H1 (cell line): Measurements from ENCODE around the gene KIF26A. TPM values are rescaled to one million over a fixed set of nuclear protein-coding genes. Genes with fewer than 3 reads are reported as not detected.

ENCODE experiments used
- CTCF ChIA-PET: fragments of 300-600 bp; sonication (Branson Sonifier 250); formaldehyde crosslinking; loops from one replicate; lab custom pipeline; 2021; ENCODE audit not compliant: partially characterized antibody; lab: Charles Lee
- POLR2A ChIA-PET: fragments of 300-600 bp; sonication (Branson Sonifier 250); formaldehyde crosslinking; loops from one replicate; lab custom pipeline; 2021; ENCODE audit warnings: inconsistent platforms; ENCODE audit not compliant: partially characterized antibody; lab: Charles Lee
- DNase-seq, 2 experiments: peaks; one replicate each; pipeline versions ENCODE4 v3.0.0 to v3.0.0-alpha.2; 2010 to 2022; ENCODE audit warnings: low spot score in 2 of 2, low read depth in 1 of 2, mixed read lengths in 1 of 2
- FAIRE-seq: peaks from 2 replicates; lab custom pipeline; 2011; peaks lifted over from hg19 to GRCh38; lab: Jason Lieb, UNC
- H2AFZ ChIP-seq: 2 replicates; pipeline ENCODE4 v1.8.1; 2012; ENCODE audit warnings: low read length, inconsistent platforms
- H2AK5ac ChIP-seq: 2 replicates; pipeline ENCODE4 v1.6.1; 2013; ENCODE audit warnings: low read depth, low read length
- H2BK120ac ChIP-seq: replicated peaks from 2 replicates; pipeline ENCODE3; 2013; ENCODE audit warnings: low read depth, low read length, inconsistent platforms
- H2BK12ac ChIP-seq: 2 replicates; pipeline ENCODE4 v1.6.1; 2013; ENCODE audit warnings: low read depth, low read length
- H2BK15ac ChIP-seq: 2 replicates; pipeline ENCODE4 v1.6.1; 2013; ENCODE audit warnings: low read length
- H2BK20ac ChIP-seq: 2 replicates; pipeline ENCODE4 v1.6.1; 2013; ENCODE audit warnings: low read length
- H2BK5ac ChIP-seq: 2 replicates; pipeline ENCODE4 v1.6.1; 2013; ENCODE audit warnings: low read depth, low read length
- H3K14ac ChIP-seq: 2 replicates; pipeline ENCODE4 v1.6.1; 2013; ENCODE audit warnings: inconsistent platforms; ENCODE audit not compliant: insufficient read length
- H3K18ac ChIP-seq: 2 replicates; pipeline ENCODE4 v1.6.1; 2013; ENCODE audit warnings: low read length; ENCODE audit errors: extremely low read depth
- H3K23ac ChIP-seq: 2 replicates; pipeline ENCODE4 v1.6.1; 2013; ENCODE audit warnings: inconsistent platforms; ENCODE audit not compliant: insufficient read length
- H3K23me2 ChIP-seq: 2 replicates; pipeline ENCODE4 v1.6.1; 2013; ENCODE audit warnings: low read depth, low read length
- H3K27ac ChIP-seq: 2 replicates; pipeline ENCODE4 v1.6.1; 2011; ENCODE audit warnings: low read depth, low read length, inconsistent platforms
- H3K27me3 ChIP-seq, 4 experiments: replicated peaks in 1 of 4; 1 replicate in 1 of 4; 2 replicates in 3 of 4; pipeline versions ENCODE4 v1.6.1 to v1.8.1; 2011 to 2013; ENCODE audit warnings: low read length in 3 of 4, mild to moderate bottlenecking in 3 of 4, inconsistent platforms in 2 of 4, mixed read lengths in 2 of 4, moderate library complexity in 1 of 4; ENCODE audit not compliant: control insufficient read depth in 3 of 4, insufficient read depth in 3 of 4; ENCODE audit errors: extremely low read depth in 1 of 4
- H3K36me3 ChIP-seq, 4 experiments: 2 replicates each; pipeline versions ENCODE4 v1.6.1 to v1.8.1; 2011 to 2013; ENCODE audit warnings: mild to moderate bottlenecking in 4 of 4, low read length in 3 of 4, moderate library complexity in 2 of 4, control low read depth in 1 of 4, inconsistent platforms in 1 of 4; ENCODE audit not compliant: insufficient read depth in 4 of 4, control insufficient read depth in 2 of 4
- H3K4ac ChIP-seq: replicated peaks from 2 replicates; pipeline ENCODE3; 2013; ENCODE audit warnings: low read length, low read depth, mixed read lengths, inconsistent platforms; ENCODE audit not compliant: insufficient read length
- H3K4me1 ChIP-seq, 4 experiments: replicated peaks in 1 of 4; 1 replicate in 1 of 4; 2 replicates in 3 of 4; pipeline versions ENCODE4 v1.6.1 to v1.8.1; 2011 to 2013; ENCODE audit warnings: low read length in 3 of 4, inconsistent platforms in 2 of 4, mixed read lengths in 1 of 4; ENCODE audit not compliant: insufficient read depth in 4 of 4, control insufficient read depth in 3 of 4
- H3K4me2 ChIP-seq, 2 experiments: 2 replicates each; pipeline versions ENCODE4 v1.6.1 to v1.8.1; 2011 to 2013; ENCODE audit warnings: low read depth in 2 of 2, low read length in 2 of 2, control low read depth in 1 of 2, inconsistent platforms in 1 of 2, mild to moderate bottlenecking in 1 of 2; ENCODE audit not compliant: insufficient read depth in 1 of 2
- H3K4me3 ChIP-seq, 4 experiments: fragments of 200-600, 300-600 bp in 1 of 4; sonication (generic), shearing (Covaris generic), sonication (Bioruptor Twin) in 1 of 4; 2 replicates each; pipeline versions ENCODE4 v1.5.1 to v1.8.1; 2011 to 2016; ENCODE audit warnings: low read length in 4 of 4, low read depth in 3 of 4, control low read depth in 2 of 4, inconsistent platforms in 2 of 4, mild to moderate bottlenecking in 2 of 4, mixed read lengths in 1 of 4, moderate library complexity in 1 of 4; ENCODE audit not compliant: insufficient read depth in 2 of 4; ENCODE audit errors: extremely low read depth in 1 of 4
- H3K56ac ChIP-seq: replicated peaks from 2 replicates; pipeline ENCODE3; 2013; ENCODE audit warnings: low read depth, mild to moderate bottlenecking, mixed read lengths, low read length, inconsistent platforms; ENCODE audit not compliant: insufficient read length
- H3K79me1 ChIP-seq: 2 replicates; pipeline ENCODE4 v1.6.1; 2013; ENCODE audit warnings: low read depth, low read length, control low read depth
- H3K79me2 ChIP-seq, 2 experiments: 2 replicates each; pipeline versions ENCODE4 v1.6.1 to v1.8.1; 2012 to 2013; ENCODE audit warnings: low read length in 2 of 2, mild to moderate bottlenecking in 2 of 2, inconsistent platforms in 1 of 2; ENCODE audit not compliant: insufficient read depth in 2 of 2, control insufficient read depth in 1 of 2
- H3K9ac ChIP-seq, 4 experiments: replicated peaks in 1 of 4; 1 replicate in 1 of 4; 2 replicates in 3 of 4; pipeline versions ENCODE4 v1.6.1 to v1.8.1; 2011 to 2013; ENCODE audit warnings: low read depth in 3 of 4, low read length in 3 of 4, control low read depth in 2 of 4, mild to moderate bottlenecking in 2 of 4, moderate library complexity in 2 of 4, inconsistent platforms in 1 of 4; ENCODE audit errors: extremely low read depth in 1 of 4
- H3K9me3 ChIP-seq, 2 experiments: 2 replicates each; pipeline versions ENCODE4 v1.6.1 to v1.8.1; 2012 to 2013; ENCODE audit warnings: mild to moderate bottlenecking in 2 of 2, moderate library complexity in 2 of 2, control low read depth in 1 of 2, inconsistent platforms in 1 of 2, low read depth in 1 of 2, low read length in 1 of 2, mixed read lengths in 1 of 2; ENCODE audit not compliant: insufficient read depth in 2 of 2
- H4K20me1 ChIP-seq, 2 experiments: replicated peaks in 1 of 2; 2 replicates each; pipeline versions ENCODE3 to v1.8.1; 2011 to 2013; ENCODE audit warnings: inconsistent platforms in 2 of 2, low read length in 2 of 2, mild to moderate bottlenecking in 1 of 2; ENCODE audit not compliant: insufficient read depth in 2 of 2, control insufficient read depth in 1 of 2
- H4K5ac ChIP-seq: 2 replicates; pipeline ENCODE4 v1.6.1; 2013; ENCODE audit warnings: low read length, low read depth, mixed read lengths, inconsistent platforms; ENCODE audit not compliant: insufficient read length
- H4K8ac ChIP-seq: 2 replicates; pipeline ENCODE4 v1.8.0; 2013; ENCODE audit warnings: mild to moderate bottlenecking, moderate library complexity, low read length, inconsistent platforms; ENCODE audit not compliant: insufficient read depth; ENCODE audit errors: extremely low read depth
- H4K91ac ChIP-seq: replicated peaks from 2 replicates; pipeline ENCODE3; 2013; ENCODE audit warnings: low read length, mixed read lengths, inconsistent platforms; ENCODE audit not compliant: insufficient read length
- CEBPB ChIP-seq: IDR thresholded peaks from 2 replicates; pipeline ENCODE4 v1.6.1; 2012; ENCODE audit warnings: low read depth, low read length
- CHD1 ChIP-seq: IDR thresholded peaks from 2 replicates; pipeline ENCODE4 v1.6.1; 2012; ENCODE audit warnings: low read depth, low read length, improper control_type of control experiment
- EGR1 ChIP-seq: IDR thresholded peaks from 2 replicates; pipeline ENCODE4 v1.6.1; 2011; ENCODE audit warnings: low read depth, low read length, borderline replicate concordance
- EP300 ChIP-seq, 2 experiments: IDR thresholded peaks; 1 replicate in 1 of 2; 2 replicates in 1 of 2; pipeline ENCODE4 v1.6.1; 2011 to 2012; ENCODE audit warnings: low read depth in 2 of 2, low read length in 2 of 2, mild to moderate bottlenecking in 2 of 2, borderline replicate concordance in 1 of 2, inconsistent platforms in 1 of 2, moderate library complexity in 1 of 2
- GTF2F1 ChIP-seq: IDR thresholded peaks from 2 replicates; pipeline ENCODE4 v1.6.1; 2012; ENCODE audit warnings: low read depth, low read length, improper control_type of control experiment, borderline replicate concordance
- SIRT6 ChIP-seq: IDR thresholded peaks from one replicate; pipeline ENCODE4 v1.7.1; 2012; ENCODE audit warnings: low read length, inconsistent platforms
- SP4 ChIP-seq: IDR thresholded peaks from 2 replicates; pipeline ENCODE4 v1.6.1; 2012; ENCODE audit warnings: low read length, inconsistent platforms
- WGBS, 2 experiments: shearing (Covaris generic) in 1 of 2; methylation state at CpG; one replicate each; pipeline versions ENCODE4 v1.1.6 to v1.1.7; 2013 to 2015; ENCODE audit warnings: low lambda C conversion rate in 2 of 2, mixed read lengths in 2 of 2, inconsistent platforms in 1 of 2, low coverage in 1 of 2, missing lambda C conversion rate in 1 of 2; ENCODE audit not compliant: insufficient replicate concordance in 2 of 2, insufficient coverage in 1 of 2, insufficient read length in 1 of 2; ENCODE audit errors: extremely low coverage in 1 of 2, missing lambda C conversion rate in 1 of 2; 5-methylcytosine and 5-hydroxymethylcytosine counted together
- polyA plus RNA-seq, 7 experiments: library from polyadenylated mRNA; depleted of rRNA in 3 of 7; stranded (reverse) in 5 of 7; unstranded in 2 of 7; fragments of >200 nt in 5 of 7; fragments of 200-250 nt in 2 of 7; gene quantifications; 1 replicate in 5 of 7; 2 replicates in 1 of 7; 4 replicates in 1 of 7; pipeline versions ENCODE4 v1.2.1 to v1.2.3, GENCODE V29; 2011 to 2013; ENCODE audit warnings: missing spikeins in 2 of 7, mixed read lengths in 2 of 7
- total RNA-seq: library from RNA; stranded (reverse); fragmentation: NEBNext Ultra II Directional; extraction: Animal tissue kit (Norgen Biotek cat#: 25700); gene quantifications from 2 replicates; pipeline ENCODE4 v1.2.1, GENCODE V29; 2021

KIF26A gene
- total and polyA plus RNA-seq, 2 of the 8 experiments (the other 6 are each of a cell fraction or from before 2014, with no cell fraction given) = 11.5 to 41.6 TPM

DNA sequence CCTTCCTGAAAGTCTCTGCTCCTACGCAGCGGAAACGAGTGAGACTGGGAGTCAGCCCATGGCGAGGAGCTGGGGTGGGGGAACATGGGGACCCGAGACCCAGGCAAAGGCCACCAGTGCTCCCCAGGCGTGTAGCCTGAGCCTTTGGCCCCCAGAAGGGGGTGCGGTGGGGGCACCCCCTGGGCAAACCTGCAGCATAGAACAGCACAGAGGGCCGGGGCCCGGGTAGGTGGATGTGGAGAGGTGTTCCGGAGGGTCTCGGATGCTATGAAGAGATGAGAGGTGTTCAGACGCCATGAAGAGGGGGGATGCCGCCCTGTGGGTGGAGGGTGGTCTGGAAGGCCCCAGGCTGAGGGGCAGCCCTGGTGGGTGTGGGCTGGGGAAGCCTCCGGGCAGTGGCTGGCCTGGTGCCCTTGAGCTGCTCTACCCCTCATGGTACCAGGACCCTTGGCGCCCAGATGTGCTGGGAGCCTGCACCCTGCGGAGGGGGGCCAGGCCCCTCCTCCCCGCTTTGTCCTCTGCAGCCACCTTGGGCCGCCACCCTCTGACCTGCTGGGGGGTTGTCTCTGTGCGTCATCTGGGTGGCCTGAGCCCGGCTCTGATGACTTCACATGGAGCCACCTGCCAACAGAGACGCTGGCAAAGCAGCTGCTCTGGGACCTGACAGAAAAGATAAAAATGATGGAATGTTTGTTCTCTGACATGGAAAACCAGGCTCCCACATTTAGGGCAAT lies 83.4 kb downstream of the KIF26A start:
- Histone ChIP-seq H4K91ac (no peak overlapping the region), H2BK15ac (no peak overlapping the region), H2BK120ac (no peak overlapping the region), H3K4me2 (no peak overlapping the region), H2BK12ac (no peak overlapping the region), H3K9me3 (no peaks in the 10 kb centered on the region), H3K27ac (no peak overlapping the region), H3K27me3 (no peaks in the 10 kb centered on the region), H2AK5ac (no peak overlapping the region), H3K18ac (no peak overlapping the region), H4K8ac (no peak overlapping the region), H3K79me2 (no peaks in the 10 kb centered on the region), H3K23ac (no peak overlapping the region), H3K4me3 (no peak overlapping the region), H3K36me3 (no peaks in the 10 kb centered on the region), H3K9ac (no peak overlapping the region), H3K4me1 (peaks cover 0 to 17% (median 6%) of the 10 kb centered on the region in 4 experiments; a peak in 5 of 7 replicates), H3K4ac (no peak overlapping the region), H3K14ac (no peak overlapping the region), H2BK20ac (0 out of 2 replicates have a peak overlapping the region, but pooled peaks have one; percentile 10), H3K23me2 (no peaks in the 10 kb centered on the region), H2BK5ac (no peak overlapping the region), H3K56ac (no peak overlapping the region), H3K79me1 (no peaks in the 10 kb centered on the region), H4K20me1 (no peaks in the 10 kb centered on the region), H4K5ac (no peak overlapping the region), H2AFZ (no peak overlapping the region)
- 88% methylated on average over 20 of the region's 21 CpGs; no CpG with 5 or more reads in 1 of the 2 experiments for WGBS, 2 experiments
- TF ChIP-seq EGR1 (no peak), SP4 (no peak), CHD1 (no peak), GTF2F1 (no peak), EP300 (IDR thresholded peaks at IDR 0.05; ENCODE audit: borderline replicate concordance in 1 of 2, low read depth in 2 of 2, low read length in 2 of 2) (no peak), CEBPB (no peak), SIRT6 (no peak)
- CTCF ChIA-PET = interaction anchor here (0.6 to 1.7 kb wide), 5 partner anchors 15 to 144 kb away, joined by 3 to 5 read pairs (median 4); no protein-coding TSS in a partner anchor
- POLR2A ChIA-PET = no interaction called here
- FAIRE-seq (no peak), DNase-seq (no peak)
